ENCODE data around the gene ATP6V1E1. TPM values are rescaled to one million over a fixed set of nuclear protein-coding genes. Genes with fewer than 3 reads are reported as not detected.

ATP6V1E1 gene
- total and polyA plus RNA-seq, 9 of the 15 experiments (the other 6 are each of a cell fraction or from before 2014, with no cell fraction given) = 122 to 249 (median 179) TPM

DNA sequence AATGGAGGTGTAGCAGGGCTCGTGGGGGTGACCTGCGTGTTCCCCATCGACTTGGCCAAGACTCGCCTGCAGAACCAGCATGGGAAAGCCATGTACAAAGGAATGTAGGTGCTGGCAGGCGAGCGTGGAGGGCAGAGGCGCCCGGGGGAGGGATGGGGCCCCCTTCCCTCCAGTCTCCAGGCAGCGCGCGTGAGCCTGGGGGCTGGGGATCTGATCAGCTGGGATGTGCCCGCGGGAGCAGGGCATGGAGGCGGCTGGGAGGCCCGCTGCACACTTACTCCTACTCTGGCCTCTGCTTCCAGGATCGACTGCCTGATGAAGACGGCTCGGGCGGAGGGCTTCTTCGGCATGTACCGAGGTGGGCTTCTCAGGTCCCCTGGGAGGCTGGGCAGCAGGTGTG is 47.5 kb downstream of the ATP6V1E1 start:
- CTCF ChIA-PET (ENCODE audit: low intra/inter-chr PET ratio) = no interaction called here
- peaks cover 9 to 24% of the 10 kb centered on the region in 2 experiments; a peak in 4 of 5 replicates for H3K4me1 ChIP-seq (replicated peaks in 1 of 2; ENCODE audit: control insufficient read depth in 2 of 2, insufficient read depth in 2 of 2, low read length in 2 of 2)
- no peaks in the 10 kb centered on the region for H3K79me2 ChIP-seq (ENCODE audit: control insufficient read depth, insufficient read depth, low read length)
- intact Hi-C loops (cut with micrococcal nuclease) = no loop called here
- ATAC-seq (no peak), DNase-seq (ENCODE audit: extremely low read depth in 1 of 4, low spot score in 3 of 4) (no peak), FAIRE-seq (no peak)
- no TSS peak for BruUV-seq (replicated peaks)
- no peak overlapping the region for H3K27ac ChIP-seq (ENCODE audit: extremely low read depth, low read depth, low read length)
- peaks cover 4 to 31% of the 10 kb centered on the region in 2 experiments; a peak in 3 of 5 replicates for H3K27me3 ChIP-seq (ENCODE audit: control insufficient read depth in 2 of 2, insufficient read depth in 2 of 2, low read length in 2 of 2)
- H3K4me3 ChIP-seq = no peak overlapping the region
- TF ChIP-seq ZNF232 (CRISPR knock-in tag; IDR thresholded peaks at IDR 0.05) (no peak), HMGN3 (IDR thresholded peaks at IDR 0.05; ENCODE audit: borderline replicate concordance, extremely low read depth, insufficient read length, low read depth, low read length) (peak; percentile 49), IRF2 (CRISPR knock-in tag; IDR thresholded peaks at IDR 0.05) (no peak)
- TF ChIP-seq, protein P1, sequence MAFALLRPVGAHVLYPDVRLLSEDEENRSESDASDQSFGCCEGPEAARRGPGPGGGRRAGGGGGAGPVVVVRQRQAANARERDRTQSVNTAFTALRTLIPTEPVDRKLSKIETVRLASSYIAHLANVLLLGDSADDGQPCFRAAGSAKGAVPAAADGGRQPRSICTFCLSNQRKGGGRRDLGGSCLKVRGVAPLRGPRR (CRISPR knock-in tag; IDR thresholded peaks at IDR 0.05) = no peak
- H3K36me3 ChIP-seq (ENCODE audit: control insufficient read depth, insufficient read depth, low read length) = no peaks in the 10 kb centered on the region
- H3K9ac ChIP-seq (ENCODE audit: insufficient read depth in 1 of 2, low read depth in 2 of 2, low read length in 2 of 2) = peak overlapping the region in 1 of 2 experiments; percentile 48; a peak in 1 of 4 replicates
- no peaks in the 10 kb centered on the region for H3K9me3 ChIP-seq (replicated peaks; ENCODE audit: control insufficient read depth, insufficient read depth, low read depth, low read length)
- H2AFZ ChIP-seq (ENCODE audit: low read depth, low read length) = no peak overlapping the region
- H3K4me2 ChIP-seq (ENCODE audit: insufficient read depth, low read length) = no peak overlapping the region
- WGBS (ENCODE audit: insufficient coverage, low coverage, missing lambda C conversion rate) = 50% methylated on average over 20 of the region's 21 CpGs
- POLR2A ChIA-PET = interaction anchor here (0.7 to 3.3 kb wide), 4 partner anchors 9 to 468 kb away, joined by 3 to 15 read pairs (median 4); no protein-coding TSS in a partner anchor
- no peaks in the 10 kb centered on the region for H3K9me1 ChIP-seq (ENCODE audit: control insufficient read depth, insufficient read depth, low read length)
- H4K20me1 ChIP-seq (replicated peaks; ENCODE audit: control insufficient read depth, insufficient read depth, low read length) = no peaks in the 10 kb centered on the region
- in situ Hi-C loops (cut with MboI) = no loop called here
